HCEC 1CT (cell line): ENCODE measurements around the gene PARP16.
A peak's percentile ranks its signal among the peaks of the same experiment; 100 is the strongest.
"Not testable (repeated sequence)": the region's sequence is repeated elsewhere in the genome, so short reads cannot be mapped to it uniquely, and the experiment has no call there.

Source experiments
- DNase-seq: peaks from one replicate; pipeline ENCODE4 v3.0.0-alpha.2; 2017

Gene PARP16

DNA sequence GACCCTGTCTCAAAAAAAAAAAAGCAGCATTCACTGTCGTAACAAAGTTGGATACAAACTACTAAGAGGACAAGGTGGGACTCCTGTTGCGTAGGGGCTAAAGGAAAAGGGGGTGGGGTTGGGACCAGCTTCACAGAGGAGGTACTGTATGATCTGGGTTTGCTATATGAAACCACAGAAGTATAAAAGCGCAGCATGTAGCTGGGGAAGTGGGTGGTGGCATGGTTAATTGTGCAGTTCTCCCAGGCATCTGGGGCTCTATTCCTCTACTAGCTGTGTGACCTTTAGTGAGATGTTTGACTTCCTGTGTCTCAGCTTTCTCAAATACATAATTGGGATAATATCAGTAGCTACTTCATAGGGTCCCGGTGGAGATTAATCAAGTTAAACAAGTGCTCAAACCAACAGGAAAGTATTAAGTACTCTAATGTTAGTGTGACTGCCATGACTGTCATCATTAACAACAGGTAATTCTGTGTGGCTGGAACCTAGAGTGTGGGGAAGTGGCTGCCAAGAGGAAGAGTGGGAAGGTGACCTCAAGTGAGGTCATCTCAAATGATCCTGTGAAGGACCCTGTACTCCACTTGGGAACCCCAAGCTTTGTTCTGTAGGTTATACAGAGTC is 11.5 kb downstream of the PARP16 start:
- DNase-seq, result no peak

DNA sequence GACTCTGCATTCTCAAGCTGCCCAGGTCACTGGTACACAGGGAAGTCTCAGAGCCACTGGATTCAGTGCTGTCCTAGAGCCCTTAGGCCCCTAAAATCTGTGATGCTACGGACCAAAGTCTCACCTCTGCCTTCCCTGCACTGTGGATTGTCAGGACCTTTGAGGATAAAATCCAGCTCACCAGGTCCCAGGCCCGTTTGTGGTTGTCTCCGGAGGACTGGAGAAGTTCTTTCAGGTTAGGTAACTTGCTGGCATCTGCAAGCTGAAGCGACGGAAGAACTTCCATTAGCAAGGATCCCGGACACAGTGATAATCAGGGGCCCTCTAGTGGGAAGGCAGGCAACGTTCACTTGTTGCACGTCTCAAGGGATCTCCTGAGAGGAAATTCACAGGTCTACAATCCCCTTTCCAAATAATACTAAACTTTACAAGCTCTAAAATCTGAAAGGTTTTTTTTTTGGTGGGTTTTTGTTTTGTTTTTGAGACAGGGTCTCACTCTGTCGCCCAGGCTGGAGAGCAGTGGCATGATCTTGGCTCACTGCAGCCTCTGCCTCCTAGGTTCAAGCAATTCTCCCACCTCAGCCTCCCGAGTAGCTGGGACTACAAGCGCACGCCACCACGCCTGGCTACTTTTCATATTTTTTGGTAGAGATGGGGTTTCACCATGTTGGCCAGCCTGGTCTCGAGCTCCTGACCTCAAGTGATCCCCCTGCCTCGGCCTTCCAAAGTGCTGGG is 15.7 kb downstream of the PARP16 start:
- peak; percentile 66 for DNase-seq

DNA sequence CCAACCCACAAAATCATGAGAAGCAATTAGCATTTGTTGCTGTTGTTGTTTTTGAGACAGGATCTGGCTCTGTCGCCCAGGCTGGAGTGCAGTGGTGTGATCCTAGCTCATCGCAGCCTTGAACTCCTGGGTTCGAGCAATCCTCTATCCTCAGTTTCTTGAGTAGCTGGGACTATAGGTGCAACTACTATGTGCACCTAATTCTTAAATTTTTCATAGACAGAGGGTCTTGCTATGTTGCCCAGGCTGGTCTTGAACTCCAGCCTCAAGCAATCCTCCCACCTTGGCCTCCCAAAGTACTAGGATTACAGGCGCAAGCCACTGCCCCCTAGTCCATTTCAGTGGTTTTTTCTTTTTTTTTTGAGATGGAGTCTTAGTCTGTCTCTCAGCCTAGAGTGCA is 18.3 kb downstream of the PARP16 start:
- DNase-seq, result no peak

DNA sequence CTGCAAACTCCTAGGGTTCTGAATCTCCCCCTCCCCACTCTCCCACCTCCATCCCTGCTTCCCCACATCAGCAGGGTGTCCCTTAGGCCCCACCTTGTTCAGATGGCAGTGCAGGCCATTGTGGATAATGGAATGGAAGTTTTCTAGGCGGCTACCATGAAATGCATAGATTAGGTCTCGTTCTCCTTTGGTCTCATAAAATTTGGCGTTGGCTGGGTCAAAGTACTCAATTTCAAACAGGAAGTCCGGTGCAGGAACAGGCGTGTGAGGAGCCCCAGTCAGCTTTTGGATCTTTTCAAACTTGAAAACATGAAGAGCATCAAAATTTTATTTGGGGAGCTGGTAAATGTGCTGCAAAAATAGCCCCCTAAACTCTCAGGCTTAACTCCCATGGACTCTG is 20.2 kb downstream of the PARP16 start:
- DNase-seq, result no peak

DNA sequence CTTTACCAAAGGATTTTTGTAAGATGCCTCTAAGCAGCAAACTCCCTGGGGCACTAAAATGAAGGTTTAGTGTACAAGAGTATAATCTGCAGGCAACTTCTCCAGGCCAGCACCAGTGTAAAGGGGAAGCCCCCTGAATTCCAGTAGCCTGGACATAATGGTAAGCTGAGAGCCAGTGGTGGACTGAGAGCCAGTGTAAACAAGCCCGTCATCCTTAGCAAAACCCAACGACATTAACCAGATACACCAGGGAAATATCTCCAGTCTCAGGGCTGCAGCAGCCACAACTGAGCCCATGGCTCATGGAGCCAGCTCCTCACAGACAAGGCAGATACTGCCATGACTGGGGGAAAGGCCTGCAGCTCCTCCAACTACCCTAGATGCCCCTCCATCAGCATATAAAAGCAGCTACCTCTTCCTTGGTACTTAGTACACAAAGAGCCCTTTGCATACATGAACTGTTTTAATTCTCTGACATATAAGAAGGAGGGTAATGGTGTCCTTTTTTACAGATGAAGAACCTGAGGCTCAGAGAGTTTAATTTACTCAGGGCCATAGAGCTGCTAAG is 21.7 kb downstream of the PARP16 start:
- no peak for DNase-seq

DNA sequence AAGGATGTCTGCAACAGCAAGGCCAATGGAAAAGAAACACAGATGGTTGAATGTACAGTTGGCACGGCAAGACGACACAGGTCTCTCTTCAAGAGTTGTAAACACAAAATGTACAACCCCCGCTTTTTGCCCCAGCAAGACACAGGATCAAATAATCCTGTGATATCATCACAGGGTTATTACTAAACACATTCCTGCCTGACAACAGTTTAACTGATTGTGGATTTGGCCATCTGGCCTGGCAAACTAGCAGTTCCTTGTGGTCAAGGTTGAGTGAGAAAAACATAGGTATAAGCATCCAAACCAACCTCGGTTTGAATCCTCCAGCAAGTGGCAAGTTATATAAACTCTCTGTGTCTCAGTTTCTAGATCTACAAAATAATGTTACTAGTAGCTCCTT is 23.4 kb downstream of the PARP16 start:
- DNase-seq, result no peak

DNA sequence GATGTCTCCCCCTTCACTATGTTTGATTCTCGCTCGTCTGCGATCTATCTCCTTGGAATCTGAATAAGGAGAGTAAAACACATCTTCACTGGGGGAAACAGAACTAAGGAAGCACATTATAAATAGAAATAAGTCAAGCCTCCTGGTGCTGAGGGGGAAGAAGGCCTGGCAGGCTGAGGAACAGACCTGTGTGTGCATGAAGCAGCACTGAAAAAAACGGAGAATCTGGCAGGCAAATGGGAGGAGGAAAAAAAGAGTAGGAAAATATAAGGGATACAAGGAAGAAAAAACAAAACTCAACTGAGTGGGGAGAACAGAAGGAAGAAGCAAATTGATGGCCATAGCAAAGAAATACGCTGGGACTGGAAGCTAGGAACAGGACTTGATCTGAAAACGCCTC is 25.7 kb downstream of the PARP16 start:
- DNase-seq, result no peak

DNA sequence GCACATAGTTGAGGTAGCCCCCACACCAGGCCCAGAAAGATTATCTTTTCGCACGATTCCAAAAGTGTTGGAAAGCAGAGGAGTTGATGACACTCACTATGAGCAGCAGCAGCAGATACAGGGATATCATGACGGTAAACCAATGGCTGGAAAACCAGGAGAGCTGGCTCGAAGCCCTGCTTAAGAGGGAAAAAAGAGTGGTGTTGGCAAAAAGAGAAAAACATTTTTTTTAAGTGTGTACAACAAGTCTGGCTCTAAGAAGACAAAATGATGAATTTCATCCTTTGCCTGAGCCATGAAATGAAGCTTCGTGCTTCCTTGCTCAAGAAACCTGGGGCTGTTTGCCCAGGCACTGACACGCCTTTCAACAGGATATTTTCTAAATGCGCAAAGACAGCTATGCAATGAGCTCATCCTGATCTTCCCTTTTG is 27.3 kb downstream of the PARP16 start:
- DNase-seq, result no peak

DNA sequence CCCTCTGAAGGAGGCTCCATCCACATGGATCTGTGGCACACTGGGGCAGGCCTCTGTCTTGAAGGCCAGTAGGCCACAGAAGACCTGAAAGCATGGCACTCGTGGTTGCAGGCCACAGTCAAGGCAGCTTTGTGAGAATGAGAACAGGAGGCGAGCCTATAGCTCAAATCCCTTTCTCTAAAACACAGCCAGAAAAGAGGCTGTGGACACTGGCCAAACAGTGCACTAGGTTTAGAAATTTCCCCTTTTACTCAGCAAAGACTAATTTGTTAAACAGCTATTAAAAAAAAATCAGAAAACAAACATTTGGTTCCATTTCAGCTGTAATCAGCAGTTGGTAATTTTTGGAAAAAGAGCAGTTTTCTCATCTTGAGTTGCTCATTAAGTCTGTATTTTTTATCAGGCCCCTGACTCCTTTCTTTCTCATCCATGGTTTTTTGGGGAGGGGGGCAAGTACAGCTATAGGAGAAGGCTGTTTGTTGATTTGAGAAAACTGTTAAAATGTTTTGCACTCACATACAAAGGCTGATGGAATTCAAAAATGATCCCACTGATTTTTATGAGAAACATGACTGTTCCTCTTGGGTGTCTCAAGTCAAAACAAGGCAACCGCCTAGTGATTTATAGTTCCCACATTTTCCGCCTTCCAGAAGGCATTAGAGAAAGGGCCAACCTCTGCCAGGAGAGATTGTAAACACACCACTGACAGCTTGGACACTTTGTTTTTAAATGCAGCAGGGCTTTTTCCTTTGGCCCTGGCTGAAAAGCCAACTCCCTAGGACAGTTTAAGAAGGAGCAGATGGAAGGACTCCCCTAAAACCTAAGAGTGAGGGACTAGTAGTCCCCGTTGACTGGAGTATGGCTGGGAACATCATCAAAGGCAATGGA is 28.1 kb downstream of the PARP16 start:
- DNase-seq, result no peak

DNA sequence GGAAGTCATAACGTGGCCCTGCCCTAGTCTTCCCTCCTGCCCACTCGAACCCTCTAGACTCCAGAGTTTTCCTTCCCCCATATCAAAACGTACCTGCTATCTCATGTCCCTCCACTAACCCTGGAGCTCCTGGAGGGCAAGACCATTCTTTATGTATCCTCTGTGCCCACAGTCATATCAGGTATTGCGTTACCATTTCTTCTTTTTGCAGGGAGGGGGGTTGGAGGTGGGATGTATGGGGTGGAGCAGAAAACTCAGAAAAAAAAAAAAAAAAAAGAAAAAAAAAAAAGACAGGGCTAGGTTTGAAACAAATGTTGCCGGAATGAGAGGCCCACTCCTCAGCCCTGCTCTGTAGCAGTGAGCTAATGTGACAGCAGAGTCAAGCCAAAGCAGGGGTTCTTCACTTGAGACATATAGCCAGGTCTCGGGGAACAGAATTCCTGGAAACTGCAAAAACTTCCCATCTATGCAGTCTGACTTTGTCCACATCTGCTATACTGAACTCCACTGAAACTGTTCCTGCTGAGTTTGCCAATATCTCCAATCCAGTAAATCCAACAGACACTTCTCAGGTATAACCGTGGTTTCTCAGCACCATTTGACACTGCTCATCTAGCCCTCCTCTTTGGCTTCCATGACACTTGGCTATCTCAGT is 31.1 kb downstream of the PARP16 start:
- DNase-seq, result no peak

DNA sequence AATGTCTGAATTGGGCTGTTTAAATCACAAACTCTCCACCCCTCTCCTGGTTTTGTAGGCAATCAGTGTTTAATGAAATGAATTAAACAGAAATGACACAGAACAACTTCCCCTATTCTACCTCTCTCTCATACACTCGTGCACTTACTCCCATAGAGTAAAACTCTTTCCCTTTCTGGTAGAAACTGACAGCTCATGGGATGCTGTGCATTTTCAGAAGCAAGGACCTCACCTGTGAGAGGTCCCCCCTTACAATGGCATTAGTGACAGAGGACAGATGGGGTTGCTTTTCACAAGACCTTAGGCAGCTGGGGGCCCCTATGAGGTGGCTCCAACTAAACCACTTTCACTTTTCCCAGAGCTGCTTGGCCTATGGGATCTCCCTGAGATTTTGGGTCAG is 31.9 kb downstream of the PARP16 start:
- DNase-seq, result no peak

DNA sequence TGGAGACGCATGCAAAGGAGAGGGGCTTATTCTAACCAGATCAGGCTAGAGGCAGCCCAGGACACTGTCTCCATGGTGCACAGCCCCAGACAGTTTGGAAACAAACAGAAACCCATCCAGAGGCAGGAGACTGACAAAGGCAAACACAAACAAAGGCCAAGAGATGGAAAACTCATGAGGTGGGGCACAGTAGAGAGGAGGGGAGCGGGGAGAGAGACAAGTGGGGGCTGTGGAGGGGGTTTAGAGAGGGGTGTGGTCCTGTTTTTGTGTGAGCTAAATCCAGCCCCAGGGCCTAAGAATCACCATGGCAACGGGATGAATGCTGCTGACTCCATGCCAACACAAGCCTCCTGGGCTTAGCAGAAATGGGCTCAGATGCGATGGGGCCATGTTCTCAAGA is 32.3 kb downstream of the PARP16 start:
- DNase-seq, result no peak

DNA sequence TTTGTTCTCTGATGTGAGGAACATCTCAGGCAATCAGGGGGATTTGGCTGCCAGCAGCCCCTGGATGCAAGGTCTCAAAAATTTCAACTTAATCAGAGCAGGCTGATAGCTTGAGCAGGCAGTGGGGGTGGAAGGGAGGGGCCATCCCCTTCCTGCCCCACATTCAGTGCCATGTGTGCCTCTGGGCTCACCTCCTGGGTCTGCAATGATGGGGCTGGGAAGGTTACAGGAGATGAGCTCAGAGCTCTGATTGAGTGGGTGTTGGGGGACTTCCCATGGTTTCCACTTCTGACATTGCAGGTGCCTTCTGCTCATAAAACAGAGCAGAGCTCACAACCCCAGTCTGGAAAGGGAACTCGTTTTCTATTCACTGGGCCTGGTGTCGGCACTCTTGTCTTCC is 37.0 kb downstream of the PARP16 start:
- DNase-seq, result no peak

DNA sequence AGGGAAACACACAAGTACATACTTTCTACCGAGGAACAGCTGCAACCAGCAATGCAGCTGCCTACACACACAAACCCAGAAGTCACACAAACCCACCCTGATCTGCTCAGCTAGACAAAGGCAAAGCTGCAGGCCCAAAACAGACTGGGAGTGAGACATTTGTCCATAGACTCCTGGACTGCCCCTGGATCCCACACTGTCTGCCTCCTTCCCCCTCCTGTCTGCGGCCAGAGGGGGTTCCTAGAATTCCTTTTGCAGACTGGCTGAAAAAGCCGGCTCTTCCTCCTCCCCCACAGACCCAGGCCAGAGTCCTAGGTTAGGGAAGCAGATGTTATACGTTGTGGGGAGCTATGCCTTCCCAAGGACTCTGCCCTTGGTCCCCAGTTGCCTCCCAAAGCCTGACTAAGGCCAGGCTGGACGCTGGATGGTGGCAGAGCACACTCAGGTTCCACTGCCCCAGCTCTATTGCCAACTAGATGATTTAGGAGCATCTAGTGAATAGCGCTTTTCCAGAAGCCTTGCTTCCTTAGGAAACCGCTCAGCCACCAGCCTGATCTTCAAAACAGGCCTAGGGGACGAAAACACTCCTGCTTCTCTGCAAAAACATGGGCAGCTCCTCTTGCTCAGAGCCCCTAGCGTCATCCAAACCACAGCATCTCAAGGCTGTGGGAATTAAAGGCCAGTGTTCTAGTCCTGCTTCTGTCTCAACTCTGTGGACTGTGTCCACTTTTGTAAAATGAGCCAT is 38.0 kb downstream of the PARP16 start:
- DNase-seq, result no peak

DNA sequence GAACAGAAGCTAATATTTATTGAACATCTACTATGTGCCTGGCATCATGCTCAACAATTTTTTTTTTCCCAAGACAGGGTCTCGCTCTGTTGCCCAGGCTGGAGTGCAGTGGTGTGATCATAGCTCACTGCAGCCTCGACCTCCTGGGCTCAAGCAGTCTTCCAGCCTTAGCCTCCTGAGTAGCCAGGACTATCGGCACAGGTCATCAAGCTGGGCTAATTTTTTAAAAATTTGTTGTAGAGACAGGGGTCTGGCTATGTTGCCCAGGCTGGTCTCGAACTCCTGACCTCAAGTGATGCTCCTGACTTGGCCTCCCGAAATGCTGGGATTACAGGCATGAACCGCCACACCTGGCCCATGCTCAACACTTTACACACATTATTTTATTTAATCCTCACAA is 39.7 kb downstream of the PARP16 start:
- no peak for DNase-seq

DNA sequence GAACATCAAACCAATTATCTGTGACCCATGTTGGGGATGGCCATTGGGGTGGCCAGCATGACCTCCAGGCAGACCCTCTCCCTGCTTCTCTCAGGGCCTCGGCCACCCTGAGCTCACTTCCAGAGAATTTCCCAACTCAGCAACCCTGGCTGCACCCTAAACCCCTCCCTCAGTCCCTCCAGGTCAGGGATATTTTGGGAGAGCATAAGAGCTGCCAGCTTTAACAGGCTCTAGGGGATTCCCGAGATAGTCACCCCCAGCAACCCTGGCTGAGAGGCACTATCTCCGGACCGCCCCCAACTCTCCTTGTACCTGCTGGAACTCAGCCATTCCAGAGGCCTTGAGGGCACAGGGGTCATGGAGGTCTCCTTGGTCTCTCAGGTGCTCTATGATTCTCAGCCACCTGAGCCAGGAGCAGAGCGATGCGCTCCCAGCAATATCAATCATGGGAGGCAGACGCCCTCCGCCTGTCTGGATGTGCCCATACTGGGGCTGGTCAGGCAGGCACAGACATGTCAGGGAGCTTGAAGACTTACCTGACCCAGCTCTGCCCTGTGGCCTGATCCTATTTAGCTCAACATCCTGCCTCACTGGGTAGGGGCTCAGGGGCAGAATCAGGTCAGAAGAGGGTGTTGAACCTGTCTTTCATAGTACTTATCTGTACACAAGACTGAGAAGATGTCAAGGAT is 40.5 kb downstream of the PARP16 start:
- no peak for DNase-seq

DNA sequence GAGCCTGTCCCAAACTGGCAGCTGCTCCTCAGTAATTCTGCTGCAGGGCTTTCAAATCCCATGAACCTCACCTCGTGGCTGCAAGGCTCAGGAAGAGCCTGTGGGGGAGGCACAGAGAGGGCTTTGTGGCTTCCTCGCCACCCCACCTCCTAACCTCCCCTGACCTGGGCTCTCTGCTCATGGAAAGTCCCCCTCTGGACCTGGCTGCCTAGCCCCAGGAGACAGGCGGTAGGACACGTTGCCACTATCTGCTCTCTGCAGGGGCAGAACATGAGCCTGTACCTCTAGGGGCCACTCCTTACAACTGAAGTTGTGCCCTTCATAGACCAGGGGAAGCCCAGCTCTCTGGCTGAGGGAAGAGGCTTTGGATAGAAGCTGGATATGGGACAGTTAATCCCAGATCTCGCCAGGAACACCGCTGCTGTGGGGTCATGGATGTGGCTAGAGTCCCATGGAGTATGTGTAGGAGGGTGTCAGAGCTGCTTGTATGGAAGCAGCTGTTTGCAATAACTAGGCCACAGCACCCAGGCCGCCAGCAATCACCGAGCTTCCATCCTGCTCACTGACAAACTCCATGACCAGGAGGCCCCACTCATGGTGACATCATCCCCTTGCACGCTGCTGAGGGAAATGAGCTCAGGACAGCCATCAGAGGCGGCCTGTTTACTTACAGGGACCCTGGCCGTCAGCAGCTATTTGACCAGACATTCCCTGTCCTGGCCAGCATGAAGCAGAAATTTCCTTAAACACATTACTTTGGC is 41.4 kb downstream of the PARP16 start:
- peak; percentile 54 for DNase-seq

DNA sequence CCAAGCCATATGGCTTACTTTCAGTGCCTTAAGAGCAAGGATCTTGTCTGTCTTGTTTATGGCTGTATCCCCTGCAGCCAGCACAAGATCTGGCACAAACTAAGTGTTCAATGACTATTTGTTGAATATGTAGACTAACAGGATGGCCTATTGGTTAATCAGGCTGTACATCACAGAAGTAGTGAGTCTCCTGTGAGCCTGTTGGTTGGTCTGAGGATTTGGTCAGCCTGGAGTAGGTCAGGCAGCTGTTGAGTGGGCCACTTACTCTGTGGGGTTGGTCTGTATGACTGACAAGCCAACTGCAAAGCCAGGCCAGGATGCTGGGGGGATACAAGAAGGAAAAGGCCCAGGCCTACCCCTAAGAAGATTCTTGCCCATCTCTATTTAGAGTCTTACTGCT is 42.0 kb downstream of the PARP16 start:
- no peak for DNase-seq

DNA sequence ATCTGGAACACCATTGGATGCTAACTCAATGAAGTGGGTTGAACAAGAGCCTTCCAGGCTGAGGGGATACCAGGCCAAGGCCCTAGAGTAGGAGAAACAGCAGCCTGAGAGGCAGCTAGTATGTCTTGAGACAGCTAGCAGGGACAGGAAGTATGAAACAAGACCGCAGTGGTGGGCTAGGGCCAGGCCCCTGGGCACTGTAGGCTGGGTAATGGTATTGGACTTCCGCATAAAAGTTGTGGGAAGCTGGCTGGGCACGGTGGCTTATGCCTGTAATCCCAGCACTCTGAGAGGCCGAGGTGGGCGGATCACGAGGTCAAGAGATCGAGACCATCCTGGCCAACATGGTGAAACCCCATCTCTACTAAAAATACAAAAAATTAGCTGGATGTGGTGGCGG is 50.2 kb downstream of the PARP16 start:
- DNase-seq, result not testable (repeated sequence)

DNA sequence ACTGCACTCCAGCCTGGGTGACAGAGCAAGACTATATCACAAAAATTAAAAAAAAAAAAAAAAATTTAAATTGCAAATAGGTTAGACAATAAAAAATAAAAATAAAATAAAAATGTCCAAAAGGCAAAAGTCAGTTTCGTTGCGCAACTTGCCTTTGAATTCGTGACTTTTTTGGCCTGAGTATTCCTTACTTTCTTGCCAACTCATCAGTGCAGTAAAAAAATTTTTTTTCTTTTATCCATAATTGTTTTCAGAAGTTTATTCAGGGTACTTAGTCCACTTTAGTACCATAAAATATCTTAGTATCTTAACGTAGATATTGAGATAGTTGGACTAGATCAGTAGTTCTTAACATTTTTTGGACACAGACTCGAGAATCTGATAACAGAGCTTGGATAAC is 53.0 kb downstream of the PARP16 start:
- no peak for DNase-seq

DNA sequence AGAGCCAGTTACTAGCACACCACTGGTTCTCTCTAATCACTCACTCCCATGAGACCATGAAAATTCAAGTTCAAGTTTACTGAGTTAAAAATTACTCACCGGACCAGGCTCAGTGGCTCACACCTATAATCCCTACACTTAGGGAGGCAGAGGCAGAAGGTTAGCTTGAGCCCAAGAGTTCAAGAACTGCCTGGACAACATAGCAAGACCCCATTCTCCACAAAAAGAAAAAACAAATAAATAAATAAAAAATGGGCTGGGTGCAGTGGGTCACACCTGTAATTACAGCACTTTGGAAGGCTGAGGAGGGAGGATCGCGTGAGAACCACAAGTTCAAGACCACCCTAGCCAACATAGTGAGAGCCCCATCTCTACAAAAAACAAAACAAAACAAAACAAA is 54.2 kb downstream of the PARP16 start:
- no peak for DNase-seq
